HG02623 (cell line): ENCODE data around the gene OR2T35.
"Not testable (repeated sequence)": the region's sequence is repeated elsewhere in the genome, so short reads cannot be mapped to it uniquely, and the experiment has no call there.

ENCODE experiments used
- ATAC-seq: cut with Tn5 transposase; IDR thresholded peaks from one replicate; pipeline ENCODE4 v1.9.1; 2021; ENCODE audit warnings: moderate library complexity; ENCODE audit not compliant: unreplicated experiment

OR2T35 gene

GRCh38 chr1:248645178-248645577 lies at the start of gene OR2T35:
OR2T35 (minus strand) TSS chr1:248645278; CDS start chr1:248639258, 6,020 bp downstream.
- not testable (repeated sequence) for ATAC-seq

- no peak for ATAC-seq
Observed at GRCh38 chr1:248691567-248692155, 46.6 kb upstream of the OR2T35 start.

GRCh38 chr1:248688527-248689298 lies 43.6 kb upstream of the OR2T35 start:
- ATAC-seq: peak; percentile 41

- ATAC-seq: peak; percentile 85
Observed at GRCh38 chr1:248686815-248687214, 41.7 kb upstream of the OR2T35 start.

GRCh38 chr1:248681651-248682050 lies 36.6 kb upstream of the OR2T35 start:
- ATAC-seq: no peak

GRCh38 chr1:248670003-248670402 lies 24.9 kb upstream of the OR2T35 start:
- no peak for ATAC-seq

- peak; percentile 97 for ATAC-seq
Observed at GRCh38 chr1:248663453-248664328, 18.6 kb upstream of the OR2T35 start.

GRCh38 chr1:248656797-248657196 lies 11.7 kb upstream of the OR2T35 start:
- not testable (repeated sequence) for ATAC-seq

GRCh38 chr1:248655354-248655753 lies 10.3 kb upstream of the OR2T35 start, which contains the start of gene OR2T27:
OR2T27 (minus strand) TSS chr1:248655528; CDS start chr1:248650884, 4,644 bp downstream.
- not testable (repeated sequence) for ATAC-seq

- ATAC-seq: not testable (repeated sequence)
Observed at GRCh38 chr1:248648770-248649536, 3.9 kb upstream of the OR2T35 start.

GRCh38 chr1:248642971-248643651 lies 2.0 kb downstream of the OR2T35 start:
- ATAC-seq: peak; percentile 71

- not testable (repeated sequence) for ATAC-seq
Observed at GRCh38 chr1:248641583-248641982, 3.5 kb downstream of the OR2T35 start.

GRCh38 chr1:248640906-248641305 lies 4.2 kb downstream of the OR2T35 start:
- ATAC-seq: peak; percentile 20

GRCh38 chr1:248639652-248640051 lies 5.4 kb downstream of the OR2T35 start:
- ATAC-seq: peak; percentile 24

- not testable (repeated sequence) for ATAC-seq
Observed at GRCh38 chr1:248636612-248637011, 8.5 kb downstream of the OR2T35 start.

- not testable (repeated sequence) for ATAC-seq
Observed at GRCh38 chr1:248634991-248635390, 10.1 kb downstream of the OR2T35 start, which contains the start of gene OR2T11. OR2T11 (minus strand) TSS chr1:248635091; CDS start chr1:248627128, 7,963 bp downstream.

GRCh38 chr1:248631354-248632008 lies 13.6 kb downstream of the OR2T35 start:
- no peak for ATAC-seq

GRCh38 chr1:248630551-248630950 lies 14.5 kb downstream of the OR2T35 start:
- ATAC-seq: no peak
